A172 (cell line): ENCODE results near the gene MAP3K10. TPM values are rescaled to one million over a fixed set of nuclear protein-coding genes. Genes with fewer than 3 reads are reported as not detected.
A peak's percentile ranks its signal among the peaks of the same experiment; 100 is the strongest.
"Not testable (repeated sequence)": the region's sequence is repeated elsewhere in the genome, so short reads cannot be mapped to it uniquely, and the experiment has no call there.

Source experiments
- DNase-seq: peaks from one replicate; pipeline ENCODE4 v3.0.0-alpha.2; 2015; ENCODE audit warnings: low spot score
- total RNA-seq: library from RNA; depleted of rRNA; stranded (reverse); fragments of >200 nt; shearing (Covaris generic); gene quantifications from 2 replicates; pipeline ENCODE4 v1.2.3, GENCODE V29; 2014

The MAP3K10 gene
- total RNA-seq, 1 experiment from 2014 or later, result 6.2 TPM

- DNase-seq, result not testable (repeated sequence)
These were observed 19.9 kb upstream of the MAP3K10 start for GRCh38 chr19:40171293-40171692.

- DNase-seq, result no peak
These were observed 17.1 kb upstream of the MAP3K10 start for GRCh38 chr19:40174092-40174491.

GRCh38 chr19:40175820-40176219 lies 15.4 kb upstream of the MAP3K10 start:
- no peak for DNase-seq

- DNase-seq, result no peak
These were observed 13.7 kb upstream of the MAP3K10 start for GRCh38 chr19:40177286-40178070.

GRCh38 chr19:40178756-40179155 lies 12.5 kb upstream of the MAP3K10 start:
- no peak for DNase-seq

- no peak for DNase-seq
These were observed 7.0 kb upstream of the MAP3K10 start for GRCh38 chr19:40184273-40184672.

- no peak for DNase-seq
These were observed 815 bp downstream of the MAP3K10 start for GRCh38 chr19:40191836-40192646.

- DNase-seq, result no peak
These were observed 1.7 kb downstream of the MAP3K10 start for GRCh38 chr19:40192758-40193586.

- DNase-seq, result no peak
These were observed 2.3 kb downstream of the MAP3K10 start for GRCh38 chr19:40193587-40193849.

GRCh38 chr19:40198272-40198990 lies 7.2 kb downstream of the MAP3K10 start:
- no peak for DNase-seq

- peak; percentile 82 for DNase-seq
These were observed 9.3 kb downstream of the MAP3K10 start for GRCh38 chr19:40200341-40201099.

- DNase-seq, result no peak
These were observed 13.2 kb downstream of the MAP3K10 start for GRCh38 chr19:40204381-40204780.

- DNase-seq, result no peak
These were observed 14.5 kb downstream of the MAP3K10 start for GRCh38 chr19:40205760-40206159.

GRCh38 chr19:40208602-40209001 lies 17.4 kb downstream of the MAP3K10 start:
- DNase-seq, result no peak

- no peak for DNase-seq
These were observed 19.7 kb downstream of the MAP3K10 start for GRCh38 chr19:40210889-40211288.

GRCh38 chr19:40213251-40213829 lies 22.1 kb downstream of the MAP3K10 start:
- DNase-seq, result no peak

GRCh38 chr19:40213882-40214570 lies 22.8 kb downstream of the MAP3K10 start:
- no peak for DNase-seq

- no peak for DNase-seq
These were observed 23.7 kb downstream of the MAP3K10 start for GRCh38 chr19:40214936-40215335.

- DNase-seq, result no peak
These were observed 25.0 kb downstream of the MAP3K10 start for GRCh38 chr19:40216013-40216776.

GRCh38 chr19:40216777-40217026 lies 25.5 kb downstream of the MAP3K10 start:
- no peak for DNase-seq
